Retinal pigment epithelial cell (primary cell): ENCODE data around the gene MRPL36.

Source experiments
- DNase-seq: peaks from one replicate; pipeline ENCODE4 v3.0.0-alpha.2; 2010; ENCODE audit warnings: low read depth
- H3K4me3 ChIP-seq: 2 replicates; pipeline ENCODE4 v1.5.1; 2011; ENCODE audit warnings: mild to moderate bottlenecking, low read length, control low read depth, moderate library complexity
- TF ChIP-seq, protein P1 (sequence below): conservative IDR thresholded peaks from 2 replicates; pipeline ENCODE4 v1.5.1; 2011; ENCODE audit warnings: low read depth, low read length, control low read depth, inconsistent platforms

MRPL36 gene

GRCh38 chr5:1755321-1755949 is 44.2 kb downstream of the MRPL36 start:
- H3K4me3 ChIP-seq: no peak overlapping the region
- TF ChIP-seq, protein P1, sequence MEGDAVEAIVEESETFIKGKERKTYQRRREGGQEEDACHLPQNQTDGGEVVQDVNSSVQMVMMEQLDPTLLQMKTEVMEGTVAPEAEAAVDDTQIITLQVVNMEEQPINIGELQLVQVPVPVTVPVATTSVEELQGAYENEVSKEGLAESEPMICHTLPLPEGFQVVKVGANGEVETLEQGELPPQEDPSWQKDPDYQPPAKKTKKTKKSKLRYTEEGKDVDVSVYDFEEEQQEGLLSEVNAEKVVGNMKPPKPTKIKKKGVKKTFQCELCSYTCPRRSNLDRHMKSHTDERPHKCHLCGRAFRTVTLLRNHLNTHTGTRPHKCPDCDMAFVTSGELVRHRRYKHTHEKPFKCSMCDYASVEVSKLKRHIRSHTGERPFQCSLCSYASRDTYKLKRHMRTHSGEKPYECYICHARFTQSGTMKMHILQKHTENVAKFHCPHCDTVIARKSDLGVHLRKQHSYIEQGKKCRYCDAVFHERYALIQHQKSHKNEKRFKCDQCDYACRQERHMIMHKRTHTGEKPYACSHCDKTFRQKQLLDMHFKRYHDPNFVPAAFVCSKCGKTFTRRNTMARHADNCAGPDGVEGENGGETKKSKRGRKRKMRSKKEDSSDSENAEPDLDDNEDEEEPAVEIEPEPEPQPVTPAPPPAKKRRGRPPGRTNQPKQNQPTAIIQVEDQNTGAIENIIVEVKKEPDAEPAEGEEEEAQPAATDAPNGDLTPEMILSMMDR: no peak
- no peak for DNase-seq

DNA sequence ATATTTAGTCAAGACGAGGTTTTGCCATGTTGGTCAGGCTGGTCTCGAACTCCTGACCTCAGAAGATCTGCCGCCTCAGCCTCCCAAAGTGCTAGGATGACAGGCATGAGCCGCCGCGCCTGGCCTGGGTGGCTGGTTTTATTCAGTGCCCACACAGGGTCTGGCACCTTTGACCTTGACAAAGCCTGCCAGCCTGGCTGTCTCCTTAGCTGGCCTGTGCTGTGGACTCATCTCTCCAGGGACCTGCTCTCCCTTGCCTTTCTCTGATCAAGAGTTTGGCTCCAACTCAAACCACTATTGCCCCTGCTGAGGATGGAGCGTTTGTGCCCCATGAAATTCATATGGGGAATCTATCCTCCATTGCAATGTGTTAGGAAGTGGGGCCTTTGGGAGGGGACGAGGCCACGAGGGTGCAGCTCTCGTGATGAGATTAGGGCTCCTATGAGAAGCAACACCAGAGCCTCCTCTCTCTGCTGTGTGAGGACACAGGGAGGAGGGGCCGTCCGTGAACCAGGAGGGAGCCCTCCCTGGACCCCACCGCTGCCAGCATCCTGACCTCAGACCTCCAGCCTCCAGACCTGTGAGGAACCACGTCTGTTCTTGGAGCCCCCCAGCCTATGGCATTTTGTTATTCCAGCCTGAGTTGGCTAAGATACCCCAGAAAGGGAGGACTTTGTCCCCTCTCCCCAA is 45.0 kb downstream of the MRPL36 start:
- TF ChIP-seq, protein P1: no peak
- no peak overlapping the region for H3K4me3 ChIP-seq
- DNase-seq: no peak

- TF ChIP-seq, protein P1: no peak
- H3K4me3 ChIP-seq: no peak overlapping the region
These were observed 46.1 kb downstream of the MRPL36 start for GRCh38 chr5:1753490-1753889.

GRCh38 chr5:1752881-1753280 is 46.8 kb downstream of the MRPL36 start:
- DNase-seq: no peak
- no peak overlapping the region for H3K4me3 ChIP-seq
- TF ChIP-seq, protein P1: no peak

More at GRCh38 chr5:1753490-1753889, 46.1 kb downstream of the MRPL36 start:
- no peak for DNase-seq

- TF ChIP-seq, protein P1: no peak
- H3K4me3 ChIP-seq: no peak overlapping the region
- no peak for DNase-seq
These were observed 47.5 kb downstream of the MRPL36 start for GRCh38 chr5:1751864-1752822.

GRCh38 chr5:1751026-1751863 is 48.4 kb downstream of the MRPL36 start:
- TF ChIP-seq, protein P1: no peak
- no peak for DNase-seq
- no peak overlapping the region for H3K4me3 ChIP-seq
